ENCODE measurements around the gene NDST4. TPM values are rescaled to one million over a fixed set of nuclear protein-coding genes. Genes with fewer than 3 reads are reported as not detected.

NDST4 gene
- total RNA-seq, 6 donors from 2014 or later, result not detected

GRCh38 chr4:114815760-114816159 lies 297.7 kb downstream of the NDST4 start:
- H3K4me3 ChIP-seq, result no peak overlapping the region
- TF ChIP-seq CTCF (IDR thresholded peaks at IDR 0.05) (no peak), EP300 (IDR thresholded peaks at IDR 0.05) (no peak), POLR2A (IDR thresholded peaks at IDR 0.05) (no peak), POLR2AphosphoS5 (IDR thresholded peaks at IDR 0.05) (no peak)
- H3K9me3 ChIP-seq, result no peaks in the 10 kb centered on the region
- H3K36me3 ChIP-seq, result no peaks in the 10 kb centered on the region
- WGBS, 2 donors, result 90 to 100% methylated on average over 1 of the region's 1 CpG
- no peaks in the 10 kb centered on the region for H3K27me3 ChIP-seq
- ATAC-seq (ENCODE audit: low FRiP score in 2 of 2) (no peak), DNase-seq (no peak)
- H3K4me1 ChIP-seq, result no peaks in the 10 kb centered on the region
- H3K27ac ChIP-seq, result no peak overlapping the region

- DNase-seq, result no peak
- Histone ChIP-seq H3K4me3 (no peak overlapping the region), H3K4me1 (no peaks in the 10 kb centered on the region), H3K27me3 (no peaks in the 10 kb centered on the region), H3K9me3 (no peaks in the 10 kb centered on the region), H3K27ac (no peak overlapping the region), H3K36me3 (no peaks in the 10 kb centered on the region)
- 83 to 92% methylated on average over 1 of the region's 1 CpG for WGBS, 2 donors
- TF ChIP-seq EP300 (IDR thresholded peaks at IDR 0.05), result no peak
- TF ChIP-seq POLR2AphosphoS5 (IDR thresholded peaks at IDR 0.05), result no peak
- no peak for TF ChIP-seq POLR2A (IDR thresholded peaks at IDR 0.05)
- no peak for TF ChIP-seq CTCF (IDR thresholded peaks at IDR 0.05)
- ATAC-seq (ENCODE audit: low FRiP score in 2 of 2), result no peak
These were observed 299.5 kb downstream of the NDST4 start for GRCh38 chr4:114813961-114814360.

GRCh38 chr4:114811564-114812301 lies 301.7 kb downstream of the NDST4 start:
- DNase-seq (no peak), ATAC-seq (ENCODE audit: low FRiP score in 2 of 2) (no peak)
- Histone ChIP-seq H3K4me3 (no peak overlapping the region), H3K27me3 (no peaks in the 10 kb centered on the region), H3K27ac (no peak overlapping the region), H3K4me1 (no peaks in the 10 kb centered on the region), H3K9me3 (no peaks in the 10 kb centered on the region), H3K36me3 (no peaks in the 10 kb centered on the region)
- WGBS, 2 donors, result 78 to 81% methylated on average over 4 of the region's 4 CpGs
- TF ChIP-seq POLR2AphosphoS5 (IDR thresholded peaks at IDR 0.05) (no peak), EP300 (IDR thresholded peaks at IDR 0.05) (no peak), POLR2A (IDR thresholded peaks at IDR 0.05) (no peak), CTCF (IDR thresholded peaks at IDR 0.05) (no peak)

- no peak for TF ChIP-seq POLR2AphosphoS5 (IDR thresholded peaks at IDR 0.05)
- TF ChIP-seq CTCF (IDR thresholded peaks at IDR 0.05), result peak; percentile 20 to 71 (median 42)
- no peaks in the 10 kb centered on the region for H3K36me3 ChIP-seq
- peak in 1 of 2 donors; percentile 34 for DNase-seq
- H3K4me1 ChIP-seq, result no peaks in the 10 kb centered on the region
- no peak overlapping the region for H3K4me3 ChIP-seq
- H3K27ac ChIP-seq, result no peak overlapping the region
- 45 to 57% methylated on average over 14 of the region's 14 CpGs for WGBS, 2 donors
- ATAC-seq (ENCODE audit: low FRiP score in 2 of 2), result peak in 1 of 2 donors; percentile 64
- no peaks in the 10 kb centered on the region for H3K9me3 ChIP-seq
- no peaks in the 10 kb centered on the region for H3K27me3 ChIP-seq
These were observed 305.5 kb downstream of the NDST4 start for GRCh38 chr4:114807759-114808404.
